GM12891 (cell line): Measurements from ENCODE around the gene GIGYF2.

Source experiments
- POLR2A ChIP-seq: IDR thresholded peaks from 2 replicates; pipeline ENCODE4 v1.6.1; 2011; ENCODE audit warnings: low read depth, low read length, control low read depth
- POLR2AphosphoS5 ChIP-seq: IDR thresholded peaks from 2 replicates; pipeline ENCODE4 v1.6.1; 2011; ENCODE audit warnings: low read depth, low read length, control low read depth

GRCh38 chr2:232890536-232890895 lies 193.4 kb downstream of the GIGYF2 start:
- TF ChIP-seq POLR2A (no peak), POLR2AphosphoS5 (no peak)
